Osteocyte (in vitro differentiated cells): ENCODE data around the gene PAX8. TPM values are rescaled to one million over a fixed set of nuclear protein-coding genes. Genes with fewer than 3 reads are reported as not detected.

ENCODE experiments used
- DNase-seq: peaks from one replicate; pipeline ENCODE4 v3.0.0; 2021; ENCODE audit warnings: mixed read lengths; ENCODE audit not compliant: unreplicated experiment; ENCODE audit errors: extremely low spot score
- H3K27ac Mint-ChIP-seq: one replicate; pipeline ENCODE4 v1.8.0; 2021; ENCODE audit warnings: mild to moderate bottlenecking, mixed read lengths; ENCODE audit not compliant: unreplicated experiment
- H3K27me3 Mint-ChIP-seq: one replicate; pipeline ENCODE4 v1.8.0; 2021; ENCODE audit warnings: mixed read lengths; ENCODE audit not compliant: unreplicated experiment
- H3K36me3 Mint-ChIP-seq: one replicate; pipeline ENCODE4 v1.8.0; 2021; ENCODE audit warnings: mixed read lengths; ENCODE audit not compliant: unreplicated experiment
- H3K4me1 Mint-ChIP-seq: one replicate; pipeline ENCODE4 v1.8.0; 2021; ENCODE audit warnings: mixed read lengths; ENCODE audit not compliant: unreplicated experiment
- H3K4me3 Mint-ChIP-seq: one replicate; pipeline ENCODE4 v1.8.0; 2021; ENCODE audit warnings: mild to moderate bottlenecking, moderate library complexity, mixed read lengths; ENCODE audit not compliant: unreplicated experiment
- H3K9me3 Mint-ChIP-seq: one replicate; pipeline ENCODE4 v1.8.0; 2021; ENCODE audit warnings: mixed read lengths; ENCODE audit not compliant: unreplicated experiment
- CTCF ChIP-seq: fragments of 200-600 bp; sonication (generic); IDR thresholded peaks from 2 replicates; pipeline ENCODE4 v1.5.0; 2021; ENCODE audit warnings: antibody characterized with exemption, mild to moderate bottlenecking, moderate library complexity
- total RNA-seq: library from RNA; stranded (reverse); gene quantifications from 2 replicates; pipeline ENCODE4 v1.2.1, GENCODE V29; 2021

The PAX8 gene
- total RNA-seq, 1 donor from 2014 or later, result not detected

GRCh38 chr2:113214141-113214540 lies 64.6 kb downstream of the PAX8 start:
- no peaks in the 10 kb centered on the region for H3K27me3 Mint-ChIP-seq

GRCh38 chr2:113213061-113213930 lies 65.4 kb downstream of the PAX8 start:
- TF ChIP-seq CTCF, result no peak
- Mint-ChIP-seq H3K36me3 (no peaks in the 10 kb centered on the region), H3K27ac (peak overlapping the region; percentile 91), H3K4me1 (peaks cover 86% of the 10 kb centered on the region), H3K9me3 (no peaks in the 10 kb centered on the region), H3K27me3 (no peaks in the 10 kb centered on the region), H3K4me3 (no peak overlapping the region)
- no peak for DNase-seq

More at GRCh38 chr2:113214141-113214540, 64.6 kb downstream of the PAX8 start:
- DNase-seq, result no peak
- H3K36me3 Mint-ChIP-seq, result no peaks in the 10 kb centered on the region
- H3K4me1 Mint-ChIP-seq, result peaks cover 86% of the 10 kb centered on the region
- no peak for TF ChIP-seq CTCF
- no peak overlapping the region for H3K4me3 Mint-ChIP-seq
- peak overlapping the region; percentile 50 for H3K27ac Mint-ChIP-seq
- no peaks in the 10 kb centered on the region for H3K9me3 Mint-ChIP-seq

GRCh38 chr2:113212245-113213060 lies 66.3 kb downstream of the PAX8 start:
- TF ChIP-seq CTCF, result no peak
- Mint-ChIP-seq H3K27ac (peak overlapping the region; percentile 91), H3K4me1 (peaks cover 79% of the 10 kb centered on the region), H3K36me3 (no peaks in the 10 kb centered on the region), H3K4me3 (peak overlapping the region; percentile 18), H3K9me3 (no peaks in the 10 kb centered on the region), H3K27me3 (no peaks in the 10 kb centered on the region)
- DNase-seq, result no peak

- TF ChIP-seq CTCF, result no peak
- H3K27me3 Mint-ChIP-seq, result no peaks in the 10 kb centered on the region
- H3K27ac Mint-ChIP-seq, result peak overlapping the region; percentile 91
- no peaks in the 10 kb centered on the region for H3K9me3 Mint-ChIP-seq
- H3K4me1 Mint-ChIP-seq, result peaks cover 69% of the 10 kb centered on the region
- H3K36me3 Mint-ChIP-seq, result no peaks in the 10 kb centered on the region
- no peak for DNase-seq
- no peak overlapping the region for H3K4me3 Mint-ChIP-seq
These were observed 67.3 kb downstream of the PAX8 start for GRCh38 chr2:113211226-113212105.
